ENCODE results near the gene GAN.
"Not testable (repeated sequence)": the region's sequence is repeated elsewhere in the genome, so short reads cannot be mapped to it uniquely, and the experiment has no call there.

Gene GAN

GRCh38 chr16:81397879-81398520, 83.2 kb downstream of the GAN start:
- DNase-seq (ENCODE audit: low read depth in 2 of 2) = no peak

GRCh38 chr16:81399909-81400308, 85.1 kb downstream of the GAN start:
- DNase-seq (ENCODE audit: low read depth in 2 of 2) = no peak

GRCh38 chr16:81401035-81401950, 86.5 kb downstream of the GAN start:
- no peak for DNase-seq (ENCODE audit: low read depth in 2 of 2)

DNA sequence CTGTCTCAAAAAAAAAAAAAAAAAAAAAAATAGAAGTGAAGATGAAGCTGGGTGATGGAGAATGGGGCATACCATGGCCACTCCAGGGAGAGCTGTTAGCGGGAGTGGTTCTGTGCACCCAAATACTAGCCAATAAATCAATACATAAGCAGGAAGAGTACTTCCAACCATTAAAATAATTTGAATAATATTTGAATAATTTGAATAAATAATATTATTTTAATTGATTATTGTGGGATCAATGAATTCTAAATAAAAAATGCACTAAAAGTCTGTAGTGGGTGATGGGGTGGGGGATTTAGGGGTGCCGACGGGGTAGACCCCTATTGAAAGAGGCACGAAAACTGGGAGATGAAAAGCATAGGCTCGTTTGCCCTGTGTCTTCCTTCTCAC, 88.4 kb downstream of the GAN start:
- DNase-seq (ENCODE audit: low read depth in 2 of 2) = no peak

GRCh38 chr16:81403601-81404391, 89.0 kb downstream of the GAN start:
- peak; percentile 49 to 75 for DNase-seq (ENCODE audit: low read depth in 2 of 2)

- DNase-seq (ENCODE audit: low read depth in 2 of 2) = not testable (repeated sequence)
Observed at GRCh38 chr16:81405002-81405401, 90.2 kb downstream of the GAN start.

GRCh38 chr16:81405702-81406113, 90.9 kb downstream of the GAN start:
- no peak for DNase-seq (ENCODE audit: low read depth in 2 of 2)

DNA sequence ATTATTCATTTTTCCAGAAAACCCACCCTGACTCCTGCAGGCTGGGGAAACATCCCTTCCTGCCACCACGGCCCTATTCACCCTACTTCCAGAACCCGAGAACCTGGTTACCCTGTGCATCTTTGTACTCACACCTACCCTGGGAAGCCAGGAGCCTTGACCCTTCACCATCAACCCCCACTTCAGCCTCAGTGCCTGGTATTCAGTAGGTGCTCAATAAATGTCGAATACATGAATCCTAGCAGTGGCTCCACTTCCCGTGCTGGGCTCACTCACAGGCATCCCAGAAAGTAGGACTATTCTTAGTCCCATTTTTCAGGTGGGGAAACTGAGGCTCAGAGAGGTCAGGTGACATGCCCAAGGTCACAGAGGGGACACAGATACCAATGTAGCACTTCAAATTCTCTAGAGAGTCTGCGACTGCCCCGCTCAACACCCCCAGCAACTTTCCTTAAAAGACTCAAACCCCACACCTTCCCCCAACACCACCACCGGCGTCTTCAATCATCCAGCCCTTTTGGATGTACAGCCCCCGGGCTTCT, 93.7 kb downstream of the GAN start:
- DNase-seq (ENCODE audit: low read depth in 2 of 2) = no peak

DNA sequence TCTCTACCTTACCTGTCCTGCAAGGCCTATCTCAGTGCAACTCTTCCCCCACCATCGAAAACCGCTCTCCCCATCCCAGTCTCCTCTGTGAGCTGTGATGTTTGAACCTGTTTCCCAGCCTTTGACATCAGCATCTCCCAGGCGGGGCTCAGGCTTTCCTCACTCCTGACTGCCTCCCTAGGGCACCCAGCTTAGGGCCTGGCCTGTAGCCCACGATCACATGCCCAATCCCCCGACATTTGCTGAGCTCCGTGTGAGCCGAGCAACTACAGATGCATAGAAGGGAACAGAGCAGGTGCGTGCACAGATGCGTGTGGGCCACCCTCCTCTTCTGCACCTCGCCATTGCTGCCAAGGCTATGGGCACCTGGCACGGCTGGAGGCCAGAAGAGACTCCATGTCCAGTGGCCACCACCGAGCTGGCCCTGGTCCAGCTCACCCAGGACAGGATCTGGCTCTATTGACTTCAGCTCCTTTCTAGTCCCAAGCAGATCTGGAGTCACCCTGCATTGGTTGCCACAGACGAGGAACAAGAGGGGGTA, 94.3 kb downstream of the GAN start:
- DNase-seq (ENCODE audit: low read depth in 2 of 2) = no peak

DNA sequence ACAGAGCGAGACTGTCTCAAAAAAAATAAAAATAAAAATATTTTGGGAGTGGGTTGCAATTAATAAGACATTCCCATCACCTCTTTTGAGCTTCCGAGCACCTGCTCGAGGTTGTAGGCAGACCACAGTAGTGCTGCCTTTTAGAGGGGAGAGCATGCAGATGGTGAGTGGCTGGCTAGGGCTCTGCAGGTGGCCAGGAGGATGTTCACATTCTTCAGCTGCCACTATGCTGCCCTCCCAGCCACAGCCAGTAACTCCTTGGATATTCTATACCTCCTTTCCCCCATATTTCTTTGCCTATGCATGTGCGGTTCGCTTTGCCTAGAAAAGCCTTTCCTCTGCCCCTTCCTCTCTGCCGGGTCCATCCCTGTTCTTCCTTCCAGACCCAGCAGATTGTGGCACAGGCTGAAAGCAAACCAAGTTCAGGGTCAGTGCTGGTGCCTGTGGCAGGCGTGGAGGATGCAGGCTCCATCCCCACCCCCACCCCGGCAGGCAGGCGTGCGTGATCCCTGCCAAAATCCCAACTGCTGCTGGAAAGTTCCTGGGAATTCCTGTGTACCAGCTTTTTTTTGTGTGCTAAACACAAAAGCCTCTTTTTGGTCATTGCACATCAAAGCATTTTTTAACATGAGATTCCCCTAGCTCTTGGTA, 96.0 kb downstream of the GAN start:
- no peak for DNase-seq (ENCODE audit: low read depth in 2 of 2)

GRCh38 chr16:81413245-81413990, 98.7 kb downstream of the GAN start:
- no peak for DNase-seq (ENCODE audit: low read depth in 2 of 2)

DNA sequence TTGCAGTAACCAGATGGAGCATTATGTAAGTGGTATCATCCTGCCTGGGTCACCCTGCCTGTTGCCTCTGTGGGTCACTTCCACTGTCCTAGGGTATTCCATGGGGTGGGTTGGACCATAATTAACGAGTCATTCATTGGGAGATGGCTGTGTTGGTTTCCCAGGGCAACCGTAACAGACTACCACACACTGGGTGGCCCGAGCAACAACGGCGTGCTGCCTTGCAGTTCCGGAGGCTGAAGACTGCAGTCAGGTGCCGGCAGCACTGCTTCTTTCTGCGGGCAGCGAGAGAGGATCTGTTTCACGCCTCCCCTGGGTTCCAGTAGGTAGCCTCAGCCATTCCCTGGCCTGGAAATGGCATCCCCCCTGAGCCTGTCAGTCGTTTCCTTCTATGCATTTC, 101.0 kb downstream of the GAN start:
- no peak for DNase-seq (ENCODE audit: low read depth in 2 of 2)

- DNase-seq (ENCODE audit: low read depth in 2 of 2) = no peak
Observed at GRCh38 chr16:81416749-81417148, 102.0 kb downstream of the GAN start.

- no peak for DNase-seq (ENCODE audit: low read depth in 2 of 2)
Observed at GRCh38 chr16:81417210-81417609, 102.4 kb downstream of the GAN start.

DNA sequence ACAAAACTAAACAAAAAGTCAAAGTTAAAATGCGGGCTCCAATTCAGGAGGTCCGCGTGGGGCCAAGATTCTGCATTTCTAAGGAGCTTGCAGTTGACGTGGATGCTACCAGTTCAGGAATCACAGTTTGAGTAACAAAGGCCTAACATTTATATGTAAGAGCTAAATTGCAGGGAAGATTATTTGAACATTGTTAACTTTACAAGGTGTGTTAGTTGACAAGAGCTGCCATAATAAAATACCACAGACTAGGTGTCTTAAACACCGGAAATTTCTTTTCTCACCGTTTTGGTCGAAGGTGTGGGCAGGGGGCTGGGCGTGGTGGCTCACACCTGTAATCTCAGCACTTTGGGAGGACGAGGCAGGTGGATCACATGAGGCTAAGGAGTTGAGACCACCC, 105.0 kb downstream of the GAN start:
- DNase-seq (ENCODE audit: low read depth in 2 of 2) = no peak

GRCh38 chr16:81421126-81421525, 106.4 kb downstream of the GAN start:
- no peak for DNase-seq (ENCODE audit: low read depth in 2 of 2)

DNA sequence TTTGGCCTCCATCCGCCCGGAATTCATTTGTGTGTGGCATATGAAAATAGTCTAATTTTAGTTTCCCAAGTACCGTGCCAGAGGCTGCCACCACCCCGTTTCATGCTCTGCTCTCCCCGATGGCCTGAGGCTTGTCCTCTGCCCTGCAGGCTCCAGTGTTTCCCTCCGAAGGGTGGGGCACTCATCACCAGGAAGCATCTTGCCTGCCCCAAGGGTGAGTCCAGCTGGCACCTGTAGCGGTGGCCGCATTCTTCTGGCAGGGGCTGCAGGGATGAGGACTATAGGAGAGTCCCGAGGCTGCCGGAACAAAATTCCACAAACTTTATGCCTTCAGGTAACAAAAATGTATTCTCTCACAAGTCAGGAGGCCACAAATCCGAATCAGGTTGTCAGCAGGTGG, 106.8 kb downstream of the GAN start:
- no peak for DNase-seq (ENCODE audit: low read depth in 2 of 2)

- not testable (repeated sequence) for DNase-seq (ENCODE audit: low read depth in 2 of 2)
Observed at GRCh38 chr16:81422153-81422552, 107.4 kb downstream of the GAN start.

GRCh38 chr16:81424771-81425170, 110.0 kb downstream of the GAN start:
- DNase-seq (ENCODE audit: low read depth in 2 of 2) = no peak

GRCh38 chr16:81427219-81427618, 112.5 kb downstream of the GAN start:
- DNase-seq (ENCODE audit: low read depth in 2 of 2) = no peak

Data from stimulated activated CD4-positive, alpha-beta T cell treated with anti-CD3 and anti-CD28 coated beads, Interleukin-1b, Interleukin-23, amount 100 ng/mL, for 1 hour (primary cell).